Measurements from ENCODE around the gene RBBP6. TPM values are rescaled to one million over a fixed set of nuclear protein-coding genes. Genes with fewer than 3 reads are reported as not detected.

The RBBP6 gene
- polyA plus RNA-seq, 1 experiment: 11.7 TPM

DNA sequence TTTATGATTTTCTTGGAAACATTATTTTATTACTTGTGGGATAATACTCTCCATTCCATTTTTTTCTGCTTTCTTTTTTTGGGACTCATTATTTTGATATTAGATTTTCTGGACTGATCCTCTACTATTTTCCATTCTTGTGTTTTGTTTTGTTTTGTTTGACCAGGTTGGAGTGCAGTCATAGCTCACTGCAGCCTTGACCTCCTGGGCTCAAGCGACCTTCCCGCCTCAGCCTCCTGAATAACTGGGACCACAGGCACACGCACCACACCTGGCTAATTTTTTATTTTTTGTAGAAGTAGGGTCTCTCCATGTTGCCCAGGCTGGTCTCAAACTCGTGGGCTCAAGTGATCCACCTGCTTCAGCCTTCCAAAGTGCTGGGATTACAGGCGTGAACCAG, 44.1 kb downstream of the RBBP6 start:
- Histone ChIP-seq H3K36me3 (ENCODE audit: control insufficient read depth, insufficient read depth, low read length) (no peaks in the 10 kb centered on the region), H3K27me3 (ENCODE audit: control insufficient read depth, insufficient read depth, low read length) (no peaks in the 10 kb centered on the region), H3K4me3 (ENCODE audit: low read depth, low read length) (no peak overlapping the region)
- ChIA-PET POLR2A (no interaction called here), CTCF (interaction anchor here (1.4 to 2.6 kb wide), 2 partner anchors 15 to 106 kb away, joined by 5 to 7 read pairs; no protein-coding TSS in a partner anchor)
- DNase-seq (ENCODE audit: low read depth): no peak
- TF ChIP-seq, protein P1, sequence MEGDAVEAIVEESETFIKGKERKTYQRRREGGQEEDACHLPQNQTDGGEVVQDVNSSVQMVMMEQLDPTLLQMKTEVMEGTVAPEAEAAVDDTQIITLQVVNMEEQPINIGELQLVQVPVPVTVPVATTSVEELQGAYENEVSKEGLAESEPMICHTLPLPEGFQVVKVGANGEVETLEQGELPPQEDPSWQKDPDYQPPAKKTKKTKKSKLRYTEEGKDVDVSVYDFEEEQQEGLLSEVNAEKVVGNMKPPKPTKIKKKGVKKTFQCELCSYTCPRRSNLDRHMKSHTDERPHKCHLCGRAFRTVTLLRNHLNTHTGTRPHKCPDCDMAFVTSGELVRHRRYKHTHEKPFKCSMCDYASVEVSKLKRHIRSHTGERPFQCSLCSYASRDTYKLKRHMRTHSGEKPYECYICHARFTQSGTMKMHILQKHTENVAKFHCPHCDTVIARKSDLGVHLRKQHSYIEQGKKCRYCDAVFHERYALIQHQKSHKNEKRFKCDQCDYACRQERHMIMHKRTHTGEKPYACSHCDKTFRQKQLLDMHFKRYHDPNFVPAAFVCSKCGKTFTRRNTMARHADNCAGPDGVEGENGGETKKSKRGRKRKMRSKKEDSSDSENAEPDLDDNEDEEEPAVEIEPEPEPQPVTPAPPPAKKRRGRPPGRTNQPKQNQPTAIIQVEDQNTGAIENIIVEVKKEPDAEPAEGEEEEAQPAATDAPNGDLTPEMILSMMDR (IDR thresholded peaks at IDR 0.05; ENCODE audit: insufficient read depth, low read depth, low read length): no peak

DNA sequence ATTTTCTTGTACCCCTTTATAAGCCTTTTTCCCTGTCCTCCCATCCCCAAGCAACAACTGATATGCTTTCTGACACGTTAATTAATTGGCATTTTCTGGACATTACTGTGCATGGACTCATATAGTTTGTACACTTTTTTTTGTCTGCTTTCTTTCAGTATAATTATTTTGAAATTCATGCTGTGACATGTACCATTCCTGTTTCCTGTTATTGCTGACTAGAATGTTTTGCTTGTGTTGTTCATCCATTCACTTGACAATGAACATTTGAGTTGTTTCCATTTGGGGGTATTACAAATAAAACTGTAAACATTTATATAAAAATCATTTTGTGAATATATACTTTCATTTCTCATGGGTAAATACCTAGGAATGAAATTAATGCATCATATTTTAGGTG, 50.6 kb downstream of the RBBP6 start:
- H3K36me3 ChIP-seq (ENCODE audit: control insufficient read depth, insufficient read depth, low read length): no peaks in the 10 kb centered on the region
- no peak for DNase-seq (ENCODE audit: low read depth)
- ChIA-PET POLR2A (no interaction called here), CTCF (no interaction called here)
- TF ChIP-seq, protein P1 (IDR thresholded peaks at IDR 0.05; ENCODE audit: insufficient read depth, low read depth, low read length): no peak
- H3K4me3 ChIP-seq (ENCODE audit: low read depth, low read length): no peak overlapping the region
- no peaks in the 10 kb centered on the region for H3K27me3 ChIP-seq (ENCODE audit: control insufficient read depth, insufficient read depth, low read length)

- CTCF ChIA-PET: interaction anchor here (0.6 to 1.9 kb wide), 6 partner anchors 11 to 194 kb away, joined by 3 to 7 read pairs (median 3); no protein-coding TSS in a partner anchor
- DNase-seq (ENCODE audit: low read depth): no peak
- POLR2A ChIA-PET: no interaction called here
These were observed 59.5 kb downstream of the RBBP6 start for GRCh38 chr16:24598777-24599437.

GRCh38 chr16:24609417-24609739, 70.0 kb downstream of the RBBP6 start:
- CTCF ChIA-PET: interaction anchor here (0.9 to 1.1 kb wide), 2 partner anchors 9 to 11 kb away, joined by 3 read pairs; no protein-coding TSS in a partner anchor
- no peak overlapping the region for H3K4me3 ChIP-seq (ENCODE audit: low read depth, low read length)
- H3K36me3 ChIP-seq (ENCODE audit: control insufficient read depth, insufficient read depth, low read length): no peaks in the 10 kb centered on the region
- DNase-seq (ENCODE audit: low read depth): no peak
- TF ChIP-seq, protein P1 (IDR thresholded peaks at IDR 0.05; ENCODE audit: insufficient read depth, low read depth, low read length): no peak
- POLR2A ChIA-PET: no interaction called here
- peaks cover 11% of the 10 kb centered on the region for H3K27me3 ChIP-seq (ENCODE audit: control insufficient read depth, insufficient read depth, low read length)

More at GRCh38 chr16:24598777-24599437, 59.5 kb downstream of the RBBP6 start:
- TF ChIP-seq, protein P1 (IDR thresholded peaks at IDR 0.05; ENCODE audit: insufficient read depth, low read depth, low read length): no peak
- Histone ChIP-seq H3K36me3 (ENCODE audit: control insufficient read depth, insufficient read depth, low read length) (no peaks in the 10 kb centered on the region), H3K27me3 (ENCODE audit: control insufficient read depth, insufficient read depth, low read length) (peaks cover 5% of the 10 kb centered on the region), H3K4me3 (ENCODE audit: low read depth, low read length) (no peak overlapping the region)

DNA sequence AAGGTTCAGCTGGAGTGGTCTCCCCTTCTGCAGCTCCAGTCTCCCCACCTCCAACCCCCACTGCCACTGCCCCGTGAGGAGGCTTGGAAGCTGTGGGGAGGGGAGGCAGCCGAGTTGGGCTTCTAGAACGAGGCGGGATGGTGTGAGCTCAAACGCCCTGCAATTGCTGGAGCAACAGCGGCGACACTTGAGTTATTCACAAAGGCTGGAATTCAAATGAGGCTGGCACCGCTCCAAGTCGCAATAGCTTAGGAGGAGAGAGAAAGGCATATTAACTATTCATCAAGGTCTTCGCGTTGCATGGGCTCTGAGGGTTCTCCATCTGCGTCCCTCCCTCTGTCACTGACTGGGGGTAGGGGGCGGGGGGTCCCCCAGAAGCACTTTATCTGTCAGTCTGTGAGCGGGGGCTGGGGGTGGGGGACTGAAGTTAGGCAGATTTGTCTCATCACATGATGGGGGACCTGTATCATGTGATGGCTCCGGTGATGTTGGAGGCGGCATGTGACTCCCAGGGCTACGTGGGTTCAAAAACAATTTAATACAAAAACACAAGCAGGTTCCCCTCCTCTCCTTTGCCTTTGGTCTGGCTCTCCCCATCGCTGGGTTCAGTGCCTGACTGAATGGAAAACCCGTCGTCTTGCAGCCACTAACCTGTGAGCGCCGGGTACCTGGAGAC, 70.5 kb downstream of the RBBP6 start:
- DNase-seq (ENCODE audit: low read depth): no peak
- ChIA-PET POLR2A (no interaction called here), CTCF (interaction anchor here (0.9 to 1.5 kb wide), 3 partner anchors 9 to 25 kb away, joined by 3 read pairs; no protein-coding TSS in a partner anchor)

More for the DNA sequence above, 70.5 kb downstream of the RBBP6 start:
- TF ChIP-seq, protein P1 (IDR thresholded peaks at IDR 0.05; ENCODE audit: insufficient read depth, low read depth, low read length): no peak
- H3K27me3 ChIP-seq (ENCODE audit: control insufficient read depth, insufficient read depth, low read length): peaks cover 11% of the 10 kb centered on the region
- no peaks in the 10 kb centered on the region for H3K36me3 ChIP-seq (ENCODE audit: control insufficient read depth, insufficient read depth, low read length)
- H3K4me3 ChIP-seq (ENCODE audit: low read depth, low read length): no peak overlapping the region
